Measurements from ENCODE around the gene KIF6.
"Not testable (repeated sequence)": the region's sequence is repeated elsewhere in the genome, so short reads cannot be mapped to it uniquely, and the experiment has no call there.

Gene KIF6

DNA sequence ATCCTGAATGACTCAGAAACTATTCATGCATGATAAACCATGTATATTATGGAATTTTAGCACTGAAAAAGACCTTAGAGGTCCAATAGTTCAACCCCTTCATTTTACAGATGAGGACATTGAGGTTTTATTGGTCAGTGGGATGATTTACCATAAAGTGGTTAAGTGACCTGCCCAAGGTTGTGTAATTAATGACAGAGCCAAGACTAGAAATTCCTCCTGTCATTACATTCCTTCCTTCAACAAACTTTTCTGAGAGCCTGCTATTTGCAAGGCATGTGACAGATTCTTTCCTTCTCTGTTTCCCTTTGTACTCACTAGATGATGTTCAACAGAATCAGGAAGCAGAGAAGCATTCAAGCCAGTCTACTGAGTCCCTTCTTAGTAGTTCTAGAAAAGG, 232.0 kb downstream of the KIF6 start:
- no peak for DNase-seq

DNA sequence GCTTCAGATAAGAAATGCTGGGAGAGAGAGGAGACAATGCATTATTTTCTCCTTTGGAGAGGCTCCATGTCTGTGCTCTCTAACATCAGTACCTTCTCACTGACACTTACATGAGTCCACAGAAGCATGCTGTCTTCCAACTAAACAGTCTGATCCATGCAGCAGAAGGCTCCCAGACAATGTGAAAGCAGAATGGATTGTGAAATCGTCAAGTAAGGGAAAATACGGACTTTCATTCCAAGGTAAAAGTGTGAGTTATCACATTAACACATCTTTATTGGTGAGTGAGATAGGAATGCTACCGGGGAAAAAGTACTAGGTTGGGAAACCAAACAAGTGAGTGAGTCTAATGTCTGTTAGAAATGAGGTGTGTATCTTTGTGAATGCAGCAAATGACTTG, 235.1 kb downstream of the KIF6 start:
- DNase-seq, result no peak

DNA sequence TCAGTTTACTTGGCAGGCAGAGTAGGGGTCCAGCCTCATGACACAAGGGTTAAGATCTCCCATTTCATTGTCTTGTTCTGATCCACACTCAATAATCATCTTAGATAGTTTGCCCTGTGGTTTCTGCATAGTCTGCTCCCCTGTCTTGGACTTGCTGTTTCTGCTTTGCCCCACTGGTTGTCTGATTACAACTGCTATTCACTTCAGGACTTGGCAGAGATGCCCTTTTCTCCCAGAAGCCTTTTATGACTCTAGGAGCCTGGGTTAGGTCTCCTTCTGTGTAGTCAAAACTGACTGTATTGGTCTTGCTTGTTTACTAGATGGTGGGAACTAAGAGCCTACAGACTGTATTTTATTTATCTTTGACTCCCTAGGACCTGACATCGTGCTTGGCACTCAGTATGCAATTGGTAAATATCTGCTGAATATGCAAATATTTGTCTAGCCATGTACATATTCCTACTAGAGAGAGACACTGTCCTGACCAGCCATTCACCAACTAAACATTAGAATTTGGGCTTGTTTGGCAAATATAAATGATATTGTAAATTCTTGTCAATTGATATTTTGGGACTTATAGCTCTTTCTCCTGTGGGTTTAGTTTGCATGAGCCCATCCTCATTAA, 236.8 kb downstream of the KIF6 start:
- DNase-seq, result no peak

DNA sequence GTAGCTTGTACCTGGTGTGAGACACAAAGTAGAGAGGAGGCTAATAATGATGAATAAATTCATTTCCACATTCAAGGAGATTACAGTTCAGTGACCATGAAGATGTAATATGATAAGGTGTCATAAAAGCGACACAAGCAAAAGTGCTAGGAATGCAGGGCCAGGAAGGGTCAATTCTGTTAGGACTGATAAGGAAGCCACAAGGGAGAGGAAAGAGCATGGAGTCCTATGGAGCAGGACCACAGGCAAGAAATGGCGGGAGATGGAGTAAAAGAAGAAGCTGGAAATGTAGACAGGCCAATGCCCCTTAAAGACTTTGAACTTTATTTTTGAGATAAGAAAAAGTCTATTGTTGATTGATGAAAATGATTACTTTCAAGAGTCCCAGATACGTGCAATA, 240.9 kb downstream of the KIF6 start:
- no peak for DNase-seq

DNA sequence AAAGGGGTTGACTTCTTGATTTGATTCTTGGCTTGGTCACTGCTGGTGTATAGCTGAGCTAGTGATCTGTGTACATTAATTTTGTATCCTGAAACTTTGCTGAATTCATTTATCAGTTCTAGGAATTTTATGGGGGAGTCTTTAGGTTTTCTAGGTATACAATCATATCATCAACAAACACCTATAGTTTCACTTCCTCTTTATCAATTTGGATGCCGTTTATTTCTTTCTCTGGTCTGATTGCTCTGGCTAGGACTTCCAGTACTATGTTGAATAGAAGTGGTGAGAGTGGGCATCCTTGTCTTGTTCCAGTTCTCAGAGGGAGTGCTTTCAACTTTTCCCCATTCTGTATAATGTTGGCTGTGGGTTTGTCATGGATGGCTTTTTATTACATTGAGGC, 245.4 kb downstream of the KIF6 start:
- DNase-seq, result not testable (repeated sequence)

DNA sequence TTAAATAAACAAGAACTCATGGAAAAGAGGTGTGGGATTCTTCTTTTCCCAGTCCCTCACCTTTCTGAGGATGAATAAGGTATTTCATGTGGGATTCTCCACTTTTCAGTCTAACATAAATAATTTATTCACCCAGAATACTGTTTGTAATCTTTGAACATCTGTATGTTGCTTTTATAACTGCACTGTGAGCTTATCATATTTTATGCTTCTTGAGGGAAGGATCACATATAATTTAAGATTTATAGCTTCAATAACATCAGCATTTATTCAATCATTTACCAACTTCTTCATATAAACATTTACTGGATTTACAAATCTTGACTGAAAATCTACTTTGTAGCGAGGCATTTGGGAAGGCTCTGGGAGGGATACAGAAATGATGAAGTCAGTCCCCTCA, 248.5 kb downstream of the KIF6 start:
- no peak for DNase-seq

DNA sequence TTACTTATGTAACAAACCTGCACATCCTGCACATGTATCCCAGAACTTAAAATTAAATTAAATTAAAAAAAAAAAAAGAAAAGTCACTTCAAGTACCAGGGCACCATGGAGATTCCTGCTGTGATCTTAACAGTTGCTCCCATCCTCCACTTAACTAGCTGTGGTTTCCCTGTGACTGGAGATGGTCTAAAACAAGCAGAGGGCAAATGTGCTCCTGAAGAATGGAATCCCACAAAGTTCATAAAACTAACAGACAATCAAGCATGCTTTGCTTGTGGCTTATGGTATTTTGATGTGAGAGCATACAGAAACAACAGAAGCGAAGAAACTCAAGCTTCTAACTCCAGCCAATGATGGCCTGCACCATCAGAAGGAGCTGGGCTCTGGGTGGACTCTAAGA, 249.1 kb downstream of the KIF6 start:
- DNase-seq, result no peak

DNA sequence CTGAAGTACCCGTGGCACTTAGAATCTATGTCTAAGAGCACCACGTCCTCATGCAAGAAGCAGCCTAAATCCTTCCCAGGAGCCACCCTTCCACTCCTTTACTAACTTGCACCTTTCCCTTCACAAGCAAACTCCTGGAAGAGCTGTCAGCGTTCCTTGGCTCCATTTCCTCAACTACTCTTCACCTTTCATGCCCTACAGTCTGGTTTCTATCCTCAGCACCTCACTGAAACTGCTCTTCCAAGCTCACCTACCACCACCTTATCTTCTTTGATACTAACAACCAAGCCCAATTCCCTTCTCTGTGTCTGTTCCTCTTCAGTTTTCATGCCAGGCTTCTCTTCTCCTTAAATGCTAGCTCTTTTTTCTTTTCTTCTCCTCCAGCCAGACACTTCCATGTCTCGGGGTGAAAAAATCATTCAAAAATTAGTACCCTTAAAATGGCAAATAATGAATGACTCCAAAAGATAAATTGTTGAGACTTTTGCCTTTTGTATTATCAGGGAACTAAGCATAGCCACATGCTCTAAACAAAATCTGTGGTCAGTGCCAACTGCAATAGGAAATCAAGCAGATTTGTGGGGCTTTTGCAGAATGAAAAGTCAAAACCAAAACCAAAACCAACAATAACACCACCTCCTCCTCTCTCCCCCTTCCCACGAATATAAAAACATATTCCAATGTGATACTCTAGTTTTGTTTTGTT, 253.1 kb downstream of the KIF6 start:
- no peak for DNase-seq

DNA sequence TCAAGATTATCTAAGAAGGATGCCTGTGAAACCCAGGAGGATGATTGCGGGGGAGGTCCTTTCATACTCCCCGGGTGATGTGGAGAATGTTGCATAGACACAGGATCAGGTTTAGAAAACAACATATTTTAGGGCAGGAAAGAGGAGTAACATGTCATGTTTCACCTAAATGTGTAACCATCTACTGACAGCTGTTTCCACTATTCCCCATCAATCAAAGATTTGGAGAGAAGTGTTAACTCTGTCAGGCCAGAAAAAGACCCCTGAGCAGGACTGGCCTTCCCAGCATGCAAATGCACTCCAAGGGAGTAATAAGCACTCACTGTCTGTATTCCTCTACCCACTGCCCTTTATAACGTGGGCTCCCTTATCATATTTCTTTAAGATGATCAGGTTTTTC, 254.7 kb downstream of the KIF6 start:
- no peak for DNase-seq

DNA sequence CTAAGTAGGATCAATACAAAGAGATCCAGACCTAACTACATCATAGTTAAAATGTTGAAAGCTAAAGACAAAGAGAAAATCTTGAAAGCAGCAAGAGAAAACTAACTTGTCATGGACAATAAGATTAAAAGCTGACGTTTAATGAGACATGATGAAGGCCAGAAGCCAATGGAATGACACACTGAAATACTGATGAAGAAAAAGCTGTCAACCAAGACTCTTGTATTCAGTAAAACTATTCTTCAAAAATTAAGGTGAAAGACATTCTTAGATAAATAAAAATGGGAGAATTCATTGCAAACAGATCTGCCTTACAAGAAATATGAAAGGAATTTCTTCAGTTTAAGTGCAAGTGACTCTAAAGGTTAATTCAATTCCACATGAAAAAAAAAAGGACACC, 256.8 kb downstream of the KIF6 start:
- no peak for DNase-seq

DNA sequence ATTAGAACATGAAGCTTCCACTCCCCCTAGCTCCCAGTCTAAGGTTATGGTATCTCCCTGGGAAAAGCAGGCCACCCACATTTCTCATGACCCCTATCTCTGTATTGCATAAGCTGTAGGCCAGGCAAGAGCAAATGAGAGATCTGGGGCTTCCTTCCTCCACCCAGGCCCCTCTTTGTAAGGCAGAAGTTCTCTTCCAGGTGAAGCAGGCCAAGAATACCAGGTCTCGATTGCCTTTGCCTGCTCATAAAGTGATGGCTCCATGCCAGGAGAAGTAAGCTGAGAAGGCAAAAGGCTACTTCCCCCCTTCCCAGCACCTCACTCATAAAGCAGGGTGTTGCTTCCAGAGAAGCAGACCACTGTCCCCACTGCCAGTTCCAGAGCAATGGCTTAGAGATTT, 258.6 kb downstream of the KIF6 start:
- no peak for DNase-seq

DNA sequence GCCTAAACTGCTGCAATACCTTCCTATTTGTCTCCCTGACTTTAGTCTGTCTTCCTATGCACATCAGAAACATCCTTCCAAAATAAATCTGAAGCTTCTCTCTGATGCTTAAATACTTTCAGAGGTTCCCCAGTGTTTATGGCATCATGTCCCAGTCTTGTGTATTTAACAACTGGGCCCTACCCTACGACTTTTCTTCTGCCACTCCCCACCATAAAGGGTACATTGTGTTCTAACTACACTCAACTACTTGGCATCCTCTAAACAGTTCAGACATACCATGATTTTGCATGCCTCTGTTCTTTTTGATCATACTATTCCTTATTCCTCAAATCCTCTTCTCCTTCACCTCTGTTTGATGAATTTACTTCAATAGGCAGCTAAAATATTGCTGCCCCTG, 259.7 kb downstream of the KIF6 start:
- no peak for DNase-seq

DNA sequence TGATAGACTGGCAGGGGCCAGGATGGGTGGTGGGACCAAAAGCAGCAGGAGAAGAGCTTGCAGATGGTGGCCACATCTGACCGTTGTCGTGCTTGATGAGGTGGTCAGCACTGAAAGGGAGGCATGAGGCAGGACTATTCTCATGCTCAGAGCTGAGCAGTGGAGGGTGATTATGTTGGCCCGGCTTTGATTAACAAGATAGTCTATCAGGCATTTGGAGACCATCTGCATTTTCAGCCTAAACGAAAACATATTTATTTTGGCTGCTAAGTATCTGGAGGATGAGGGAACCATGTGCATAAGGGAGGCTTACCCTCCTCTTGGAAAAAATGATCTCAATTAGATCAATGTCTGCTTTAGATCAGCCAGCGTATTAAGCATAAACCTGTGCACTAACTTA, 261.1 kb downstream of the KIF6 start:
- DNase-seq, result no peak

DNA sequence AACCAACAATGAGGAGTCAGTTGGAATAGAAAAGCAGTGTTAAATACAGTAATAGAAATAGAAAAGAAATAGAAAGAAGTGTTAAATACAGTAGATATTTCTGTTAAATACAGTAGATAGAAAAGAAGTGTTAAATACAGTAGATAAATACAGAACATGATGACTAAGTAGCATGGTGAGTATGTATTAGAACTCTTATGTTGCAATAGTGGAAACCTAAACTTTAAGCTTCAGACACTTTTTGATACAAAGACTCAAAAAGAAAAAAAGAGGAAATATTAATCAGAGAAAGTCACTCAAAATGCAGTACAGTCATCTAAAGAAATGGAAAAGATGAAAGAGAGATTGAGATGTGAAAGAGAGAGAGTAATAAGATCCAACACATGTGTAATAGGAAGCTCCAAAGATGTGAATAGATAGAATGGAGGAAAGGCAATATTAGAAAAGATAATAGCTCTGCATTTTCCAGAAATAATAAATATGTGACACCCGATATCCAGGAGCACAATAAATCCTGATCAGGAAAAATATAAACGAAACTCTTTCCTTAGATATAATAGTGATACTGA, 271.2 kb downstream of the KIF6 start:
- DNase-seq, result no peak

DNA sequence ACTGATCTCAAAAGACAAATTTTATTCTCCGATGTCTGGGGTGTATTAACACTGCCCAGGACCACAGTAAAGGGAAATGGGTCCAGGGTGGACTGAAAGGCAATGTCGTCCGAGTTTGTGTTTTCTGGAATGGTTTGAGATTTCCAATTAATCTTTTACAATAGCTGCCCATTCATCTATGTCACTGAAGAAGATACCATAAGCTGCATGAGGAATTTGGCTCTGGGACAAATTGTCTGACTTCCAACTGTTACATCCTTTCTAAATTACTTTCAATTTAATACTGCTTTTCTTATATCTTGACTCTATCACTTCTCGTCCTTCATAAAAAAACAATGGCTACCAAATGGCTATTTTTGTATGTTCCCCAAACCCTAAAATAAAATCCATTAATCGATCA, 272.0 kb downstream of the KIF6 start:
- DNase-seq, result no peak

DNA sequence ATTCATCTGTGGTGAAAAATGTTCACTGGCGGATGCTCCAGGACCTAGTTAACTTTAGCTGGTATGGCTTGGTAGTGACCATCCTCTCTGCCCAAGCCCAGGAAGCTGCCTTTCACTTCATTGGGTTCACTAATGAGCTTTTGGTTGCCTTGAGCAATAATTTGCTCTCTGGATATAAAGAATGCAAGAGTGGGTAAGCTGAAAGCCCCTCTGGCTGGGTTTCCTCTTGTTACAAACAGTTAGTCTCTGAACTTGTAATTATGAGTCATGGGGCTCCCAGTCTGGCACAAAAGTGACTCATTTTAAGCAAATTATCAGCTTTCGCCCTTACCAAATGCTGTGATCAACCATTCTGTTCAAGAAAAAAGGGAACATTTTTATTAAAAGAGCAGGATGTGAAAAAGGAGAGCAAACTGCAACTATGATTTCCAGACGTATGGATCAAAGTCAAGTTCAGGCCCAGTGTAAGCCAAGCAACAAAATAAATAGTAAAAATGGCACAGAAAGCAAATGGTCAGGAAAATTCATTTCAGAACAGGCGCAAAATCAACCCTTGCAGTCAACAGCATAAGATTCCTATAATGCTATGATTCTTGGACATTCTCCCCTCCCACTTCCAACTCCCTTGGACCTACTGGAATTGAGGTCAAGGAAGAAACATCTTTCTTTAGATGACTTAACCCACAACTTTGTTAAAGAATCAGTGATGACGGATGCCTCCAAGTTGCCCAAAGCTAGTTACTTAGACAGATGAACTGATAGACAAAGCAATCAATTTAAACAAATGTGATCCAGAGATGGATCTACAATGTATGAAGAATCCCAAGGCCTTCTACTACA, 272.7 kb downstream of the KIF6 start:
- DNase-seq, result no peak

DNA sequence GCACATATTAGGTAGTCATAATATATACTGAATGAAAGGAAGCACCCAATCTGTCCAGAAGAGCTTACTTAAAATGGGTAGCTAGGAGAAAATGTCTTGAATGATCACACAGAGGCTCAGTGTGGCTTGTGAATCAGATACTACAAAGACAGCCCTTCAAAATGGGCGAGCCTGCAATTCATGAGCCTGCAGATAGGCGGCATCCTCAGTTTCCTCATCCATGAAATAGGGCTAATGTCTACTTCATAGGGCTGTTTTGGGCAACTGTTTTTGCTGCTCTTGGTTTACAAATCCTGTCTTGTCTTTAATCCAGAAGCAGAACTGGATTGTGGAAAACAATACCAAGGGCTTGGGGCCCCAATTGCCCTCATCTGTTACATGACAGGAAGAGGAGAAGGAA, 273.4 kb downstream of the KIF6 start:
- no peak for DNase-seq

DNA sequence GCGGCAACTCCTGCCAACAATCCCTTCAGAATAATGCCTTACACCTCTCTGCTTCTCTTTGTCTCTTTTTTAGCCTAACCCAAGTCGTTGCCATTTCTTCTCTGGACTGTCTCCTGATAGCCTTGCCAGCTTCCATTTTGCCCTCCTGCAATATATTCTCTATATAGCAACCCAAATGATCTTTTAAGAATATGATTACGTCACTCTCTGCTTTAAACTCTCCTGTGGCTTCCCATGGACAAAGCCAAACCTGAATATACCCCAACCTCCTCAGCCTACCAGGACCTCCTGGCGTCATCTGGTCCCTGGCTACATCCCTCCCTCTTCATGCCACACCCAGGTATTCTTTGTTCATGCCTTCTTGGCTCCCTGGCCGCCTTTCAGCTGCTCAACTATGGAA, 276.2 kb downstream of the KIF6 start:
- no peak for DNase-seq

DNA sequence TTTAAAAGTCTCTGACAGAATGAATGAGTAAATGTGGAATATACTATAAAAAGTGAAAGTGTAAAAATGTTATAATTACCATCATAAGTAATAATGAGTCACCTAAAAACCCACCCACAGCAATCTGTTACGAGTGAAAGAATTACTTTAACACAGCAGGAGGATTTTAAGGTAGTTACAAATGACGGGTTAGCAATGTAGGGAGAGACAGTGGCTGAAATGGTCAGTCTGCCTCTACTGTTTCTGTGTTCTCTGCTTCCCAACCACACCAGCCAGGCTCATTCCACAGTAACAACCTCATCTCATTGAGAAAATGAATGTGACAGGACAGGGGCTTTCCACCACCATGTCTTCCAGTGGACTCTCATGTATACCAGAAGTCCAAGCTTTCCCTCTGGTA, 278.3 kb downstream of the KIF6 start:
- no peak for DNase-seq

DNA sequence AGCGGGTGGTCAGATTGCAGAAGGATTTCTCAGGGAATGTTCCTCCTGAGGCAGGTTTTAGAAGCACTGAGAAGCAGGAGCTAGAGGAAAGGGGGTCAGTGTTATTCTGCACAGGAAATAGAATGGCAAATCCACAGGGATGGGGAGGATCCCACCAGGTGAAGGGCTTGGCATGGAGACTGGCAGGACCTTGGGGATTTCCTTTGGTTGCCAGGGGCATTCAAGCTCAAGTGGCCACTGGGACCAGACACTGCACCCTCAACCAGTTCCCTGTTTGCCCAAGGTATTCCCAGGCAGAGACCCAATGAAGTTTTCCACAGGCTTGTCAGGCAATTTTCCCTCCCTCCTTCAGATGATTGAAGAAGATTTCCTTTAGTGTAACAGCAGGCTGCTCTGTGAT, 279.5 kb downstream of the KIF6 start:
- DNase-seq, result no peak

DNA sequence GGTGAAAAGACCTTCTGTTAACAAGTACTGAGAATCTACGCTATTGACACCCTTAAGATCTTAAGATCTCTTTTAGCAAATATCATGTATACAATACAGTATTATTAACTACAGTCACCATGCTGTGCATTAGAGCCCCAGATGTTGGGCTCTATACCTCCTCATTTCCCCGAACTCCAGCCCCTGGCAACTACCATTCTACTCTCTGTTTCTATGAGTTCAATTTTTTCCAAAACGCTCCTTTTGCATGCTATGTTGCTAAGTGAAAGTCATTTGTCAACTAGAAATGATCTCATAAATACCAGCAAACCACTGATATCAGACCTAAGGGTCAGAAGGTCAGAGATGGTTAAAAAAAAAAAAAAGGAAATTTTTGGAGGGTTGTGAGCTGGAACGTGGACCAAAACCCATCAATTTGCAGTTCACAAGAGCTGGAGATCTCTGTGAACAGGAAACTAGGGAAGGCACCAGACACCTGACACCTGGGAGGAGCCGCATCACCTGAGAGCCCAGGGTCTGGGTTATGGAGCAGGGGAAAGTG, 280.7 kb downstream of the KIF6 start:
- no peak for DNase-seq

DNA sequence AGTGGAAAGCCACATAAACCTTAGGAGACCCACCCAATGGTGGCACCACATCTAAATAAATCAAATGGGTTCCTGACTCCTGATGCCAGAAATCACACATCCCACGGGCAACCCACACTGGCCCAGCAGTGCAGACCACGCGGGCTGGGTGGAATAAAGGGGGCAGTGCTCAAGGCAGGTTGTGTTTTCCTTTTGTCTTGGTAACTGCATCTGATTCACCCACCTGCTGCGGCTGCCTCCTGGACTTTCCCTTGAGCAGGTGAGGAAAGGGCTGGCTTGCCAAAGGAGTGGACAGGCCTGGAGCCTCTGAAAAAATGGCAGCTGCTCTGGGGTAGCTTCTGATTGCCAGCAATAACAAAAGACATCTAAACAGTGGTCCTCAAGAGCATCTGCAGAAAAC, 283.2 kb downstream of the KIF6 start:
- no peak for DNase-seq

DNA sequence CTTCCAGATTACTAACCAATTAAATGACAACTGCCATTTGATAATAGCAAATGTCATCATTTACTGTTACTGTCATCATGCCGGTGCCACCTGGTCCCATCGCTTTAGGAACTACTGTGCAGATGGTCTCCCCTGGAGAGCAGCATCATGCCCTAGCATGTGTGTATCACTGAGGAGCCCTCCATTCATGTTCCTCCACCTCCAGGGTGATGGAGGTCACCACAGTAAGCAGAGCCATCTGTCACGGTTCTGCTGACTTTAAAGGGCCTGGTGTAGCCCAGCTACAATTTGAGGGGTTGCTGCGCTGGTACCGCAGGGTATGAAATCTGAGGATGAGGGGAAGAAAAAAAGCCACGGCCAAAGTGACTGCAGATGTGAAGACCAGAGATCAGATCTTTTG, 283.9 kb downstream of the KIF6 start:
- DNase-seq, result no peak

DNA sequence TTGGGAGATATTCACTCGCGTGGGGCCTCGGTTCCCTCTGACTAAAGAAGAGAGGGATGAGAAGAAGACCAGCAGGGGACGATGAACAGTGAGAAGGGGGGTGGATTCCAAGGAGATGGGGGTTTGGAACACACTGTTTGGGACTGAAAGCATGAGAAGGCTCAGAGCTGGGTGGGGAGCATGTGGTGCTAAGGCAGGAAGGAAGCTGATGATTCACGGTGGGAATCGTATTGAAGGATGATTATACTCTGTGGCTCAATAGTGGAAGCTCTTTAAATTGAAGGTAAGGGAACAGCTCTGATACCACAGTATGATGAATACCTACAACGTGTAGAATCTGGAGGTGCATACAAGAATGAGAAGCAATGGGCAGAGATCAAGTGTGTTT, 285.2 kb downstream of the KIF6 start:
- no peak for DNase-seq
